ENCODE measurements around the gene DISC1.

DISC1 gene

DNA sequence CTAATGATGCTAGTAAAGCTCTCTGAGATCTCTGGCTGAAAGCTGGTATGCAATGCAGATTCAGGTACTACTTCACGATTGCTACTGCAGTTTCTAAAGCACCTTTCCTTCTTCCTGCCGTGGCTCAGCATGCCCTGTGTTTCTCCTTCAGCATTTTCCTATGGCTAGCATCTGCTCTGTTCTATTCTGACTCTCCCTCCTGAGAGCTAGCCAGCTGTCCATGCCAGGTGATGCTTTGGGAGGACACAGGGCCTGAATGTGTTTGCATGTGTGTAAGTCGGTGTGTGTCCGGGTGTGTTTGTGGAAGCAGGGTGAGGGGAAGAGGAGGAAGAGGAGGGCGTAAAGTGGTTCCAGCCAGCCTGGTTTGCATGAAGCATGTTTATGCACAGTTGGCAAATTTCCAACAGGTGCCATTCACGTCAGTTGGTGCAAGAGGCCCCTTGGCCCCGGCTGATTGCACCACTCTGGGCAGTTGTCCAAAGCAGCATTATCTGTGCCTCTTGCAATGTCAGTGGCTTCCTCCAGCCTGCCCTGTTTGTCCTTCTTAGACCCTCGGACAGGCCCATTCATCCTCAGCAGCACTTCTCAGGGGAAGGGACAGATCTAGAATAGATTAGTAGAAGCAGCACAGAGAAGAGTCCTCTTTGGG is 433.3 kb downstream of the DISC1 start:
- TF ChIP-seq EZH2phosphoT487 (conservative IDR thresholded peaks at IDR 0.05; ENCODE audit: low read length): no peak
- TF ChIP-seq, protein P1, sequence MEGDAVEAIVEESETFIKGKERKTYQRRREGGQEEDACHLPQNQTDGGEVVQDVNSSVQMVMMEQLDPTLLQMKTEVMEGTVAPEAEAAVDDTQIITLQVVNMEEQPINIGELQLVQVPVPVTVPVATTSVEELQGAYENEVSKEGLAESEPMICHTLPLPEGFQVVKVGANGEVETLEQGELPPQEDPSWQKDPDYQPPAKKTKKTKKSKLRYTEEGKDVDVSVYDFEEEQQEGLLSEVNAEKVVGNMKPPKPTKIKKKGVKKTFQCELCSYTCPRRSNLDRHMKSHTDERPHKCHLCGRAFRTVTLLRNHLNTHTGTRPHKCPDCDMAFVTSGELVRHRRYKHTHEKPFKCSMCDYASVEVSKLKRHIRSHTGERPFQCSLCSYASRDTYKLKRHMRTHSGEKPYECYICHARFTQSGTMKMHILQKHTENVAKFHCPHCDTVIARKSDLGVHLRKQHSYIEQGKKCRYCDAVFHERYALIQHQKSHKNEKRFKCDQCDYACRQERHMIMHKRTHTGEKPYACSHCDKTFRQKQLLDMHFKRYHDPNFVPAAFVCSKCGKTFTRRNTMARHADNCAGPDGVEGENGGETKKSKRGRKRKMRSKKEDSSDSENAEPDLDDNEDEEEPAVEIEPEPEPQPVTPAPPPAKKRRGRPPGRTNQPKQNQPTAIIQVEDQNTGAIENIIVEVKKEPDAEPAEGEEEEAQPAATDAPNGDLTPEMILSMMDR (IDR thresholded peaks at IDR 0.05; ENCODE audit: insufficient read depth, low read length, poor library complexity, severe bottlenecking): no peak
- no peak overlapping the region for H3K9ac ChIP-seq (ENCODE audit: low read length)
- no peak overlapping the region for H3K27ac ChIP-seq (ENCODE audit: low read depth, low read length)
- H4K20me1 ChIP-seq (ENCODE audit: low read depth, low read length): no peaks in the 10 kb centered on the region
- H3K36me3 ChIP-seq (ENCODE audit: low read length): no peaks in the 10 kb centered on the region
- H3K4me2 ChIP-seq (ENCODE audit: low read depth, low read length, poor library complexity, severe bottlenecking): no peak overlapping the region
- no peaks in the 10 kb centered on the region for H3K9me3 ChIP-seq (ENCODE audit: insufficient read depth, low read length)
- no peaks in the 10 kb centered on the region for H3F3A ChIP-seq (ENCODE audit: insufficient read depth)
- H3K79me2 ChIP-seq (ENCODE audit: insufficient read depth, low read length): no peaks in the 10 kb centered on the region
- H3K4me3 ChIP-seq (ENCODE audit: insufficient read depth, low read length, poor library complexity, severe bottlenecking): no peak overlapping the region
- no peaks in the 10 kb centered on the region for H3K9me2 ChIP-seq (replicated peaks; ENCODE audit: insufficient read depth, low read length)
- no peaks in the 10 kb centered on the region for H3K27me3 ChIP-seq (ENCODE audit: low read length)
- no peak overlapping the region for H2AFZ ChIP-seq (ENCODE audit: low read depth, low read length, severe bottlenecking)

DNA sequence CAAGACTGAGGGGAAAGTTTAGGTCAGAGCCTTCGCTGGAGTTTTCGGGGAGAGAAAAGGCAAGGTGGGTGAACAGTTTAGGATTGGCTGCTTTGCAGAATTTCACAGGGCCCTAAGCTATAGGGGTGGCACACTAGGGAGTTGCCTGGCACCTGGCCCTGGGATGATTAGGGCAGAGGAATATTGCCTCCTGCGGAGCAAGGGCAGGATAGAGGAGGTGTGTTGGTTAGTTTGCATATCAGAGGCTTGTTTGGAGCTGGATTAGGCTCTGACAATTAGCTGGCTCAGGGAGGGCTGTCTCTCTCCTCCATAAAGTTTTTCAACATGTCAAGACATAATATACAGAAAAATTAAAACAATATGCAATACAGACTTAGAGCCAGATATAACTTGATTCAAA is 436.4 kb downstream of the DISC1 start:
- Histone ChIP-seq H3K4me3 (ENCODE audit: insufficient read depth, low read length, poor library complexity, severe bottlenecking) (no peak overlapping the region), H3K9me3 (ENCODE audit: insufficient read depth, low read length) (no peaks in the 10 kb centered on the region), H3K9ac (ENCODE audit: low read length) (no peak overlapping the region), H3K27ac (ENCODE audit: low read depth, low read length) (no peak overlapping the region), H3K4me2 (ENCODE audit: low read depth, low read length, poor library complexity, severe bottlenecking) (no peak overlapping the region), H3K27me3 (ENCODE audit: low read length) (no peaks in the 10 kb centered on the region), H3K79me2 (ENCODE audit: insufficient read depth, low read length) (no peaks in the 10 kb centered on the region), H4K20me1 (ENCODE audit: low read depth, low read length) (no peaks in the 10 kb centered on the region), H3K36me3 (ENCODE audit: low read length) (no peaks in the 10 kb centered on the region), H3K9me2 (replicated peaks; ENCODE audit: insufficient read depth, low read length) (no peaks in the 10 kb centered on the region), H2AFZ (ENCODE audit: low read depth, low read length, severe bottlenecking) (no peak overlapping the region), H3F3A (ENCODE audit: insufficient read depth) (no peaks in the 10 kb centered on the region)
- TF ChIP-seq EZH2phosphoT487 (conservative IDR thresholded peaks at IDR 0.05; ENCODE audit: low read length): no peak
- TF ChIP-seq, protein P1 (IDR thresholded peaks at IDR 0.05; ENCODE audit: insufficient read depth, low read length, poor library complexity, severe bottlenecking): no peak

DNA sequence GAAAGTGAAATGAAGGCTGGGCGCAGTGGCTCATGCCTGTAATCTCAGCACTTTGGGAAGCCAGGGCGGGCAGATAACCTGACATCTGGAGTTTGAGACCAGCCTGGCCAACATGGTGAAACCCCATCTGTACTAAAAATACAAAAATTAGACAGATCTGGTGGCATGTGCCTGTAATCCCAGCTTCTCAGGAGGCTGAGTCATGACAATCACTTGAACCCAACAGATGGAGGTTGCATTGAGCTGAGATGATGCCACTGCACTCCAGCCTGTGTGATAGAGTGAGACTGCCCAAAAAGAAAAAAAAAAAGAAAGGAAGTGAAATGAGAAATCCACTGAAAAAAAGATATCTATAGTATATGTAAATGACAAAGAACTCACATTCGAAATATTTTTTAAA is 439.9 kb downstream of the DISC1 start:
- Histone ChIP-seq H3K9me3 (ENCODE audit: insufficient read depth, low read length) (no peaks in the 10 kb centered on the region), H3K4me2 (ENCODE audit: low read depth, low read length, poor library complexity, severe bottlenecking) (no peak overlapping the region), H3K4me3 (ENCODE audit: insufficient read depth, low read length, poor library complexity, severe bottlenecking) (no peak overlapping the region), H3K9me2 (replicated peaks; ENCODE audit: insufficient read depth, low read length) (no peaks in the 10 kb centered on the region), H3F3A (ENCODE audit: insufficient read depth) (no peaks in the 10 kb centered on the region), H4K20me1 (ENCODE audit: low read depth, low read length) (no peaks in the 10 kb centered on the region), H3K36me3 (ENCODE audit: low read length) (no peaks in the 10 kb centered on the region), H2AFZ (ENCODE audit: low read depth, low read length, severe bottlenecking) (no peak overlapping the region), H3K27ac (ENCODE audit: low read depth, low read length) (no peak overlapping the region), H3K9ac (ENCODE audit: low read length) (no peak overlapping the region), H3K79me2 (ENCODE audit: insufficient read depth, low read length) (no peaks in the 10 kb centered on the region), H3K27me3 (ENCODE audit: low read length) (no peaks in the 10 kb centered on the region)
- no peak for TF ChIP-seq EZH2phosphoT487 (conservative IDR thresholded peaks at IDR 0.05; ENCODE audit: low read length)
- TF ChIP-seq, protein P1 (IDR thresholded peaks at IDR 0.05; ENCODE audit: insufficient read depth, low read length, poor library complexity, severe bottlenecking): no peak
